Breast epithelium (tissue), 4 donors: Measurements from ENCODE around the gene NR1H2. TPM values are rescaled to one million over a fixed set of nuclear protein-coding genes. Genes with fewer than 3 reads are reported as not detected.
A peak's percentile ranks its signal among the peaks of the same experiment; 100 is the strongest.
"Not testable (repeated sequence)": the region's sequence is repeated elsewhere in the genome, so short reads cannot be mapped to it uniquely, and the experiment has no call there.

Source experiments
- DNase-seq, 2 donors: peaks; one replicate each; pipeline ENCODE4 v3.0.0-alpha.2; 2019; ENCODE audit warnings: low spot score in 2 of 2
- H3K27ac ChIP-seq, 2 donors: fragments of 200-600 bp; sonication (generic) in 1 of 2; one replicate each; pipeline ENCODE4 v1.5.1; 2016 to 2019; ENCODE audit warnings: mild to moderate bottlenecking in 1 of 2
- H3K27me3 ChIP-seq, 2 donors: fragments of 200-600 bp; sonication (generic) in 1 of 2; one replicate each; pipeline versions ENCODE4 v1.5.1 to v1.6.0; 2017 to 2019; ENCODE audit warnings: control low read depth in 1 of 2, mild to moderate bottlenecking in 1 of 2
- H3K36me3 ChIP-seq: fragments of 200-600 bp; one replicate; pipeline ENCODE4 v1.5.1; 2019
- H3K4me1 ChIP-seq, 2 donors: fragments of 200-600 bp; sonication (generic); one replicate each; pipeline ENCODE4 v1.5.1; 2016 to 2019; ENCODE audit warnings: control low read depth in 1 of 2
- H3K4me3 ChIP-seq, 3 donors: fragments of 200-600 bp; sonication (generic); 1 replicate in 2 of 3; 2 replicates in 1 of 3; pipeline ENCODE4 v1.5.1; 2016 to 2019; ENCODE audit warnings: mild to moderate bottlenecking in 3 of 3, moderate library complexity in 2 of 3
- H3K9me3 ChIP-seq, 2 donors: fragments of 200-600 bp; sonication (generic) in 1 of 2; one replicate each; pipeline ENCODE4 v1.5.1; 2016 to 2019; ENCODE audit warnings: control low read depth in 1 of 2
- POLR2A ChIP-seq: fragments of 450-650 bp; IDR thresholded peaks from one replicate; pipeline ENCODE4 v1.6.1; 2016; ENCODE audit warnings: antibody characterized with exemption, mild to moderate bottlenecking, moderate library complexity
- POLR2AphosphoS5 ChIP-seq, 3 donors: sonication (generic); formaldehyde crosslinking; IDR thresholded peaks; one replicate each; pipeline ENCODE4 v1.6.1; 2017; ENCODE audit warnings: antibody characterized with exemption in 3 of 3
- intact Hi-C: fragments of 100-400 bp; cut with DNase I; formaldehyde crosslinking; loops from one replicate; pipeline ENCODE4 v1.15.1; 2023; ENCODE audit warnings: low total_unique reads
- total RNA-seq, 3 donors: library from RNA; depleted of rRNA; stranded (reverse); fragments of >200 nt; gene quantifications; one replicate each; pipeline ENCODE4 v1.1.0, GENCODE V29; 2016
- TF ChIP-seq, protein P1 (sequence below), 3 donors: fragments of 450-650 bp; IDR thresholded peaks; one replicate each; pipeline ENCODE4 v1.5.1; 2016 to 2017; ENCODE audit warnings: antibody characterized with exemption in 3 of 3, mild to moderate bottlenecking in 3 of 3, moderate library complexity in 3 of 3

NR1H2 gene
- total RNA-seq, 3 donors from 2014 or later = 71.0 to 105 (median 87.5) TPM

DNA sequence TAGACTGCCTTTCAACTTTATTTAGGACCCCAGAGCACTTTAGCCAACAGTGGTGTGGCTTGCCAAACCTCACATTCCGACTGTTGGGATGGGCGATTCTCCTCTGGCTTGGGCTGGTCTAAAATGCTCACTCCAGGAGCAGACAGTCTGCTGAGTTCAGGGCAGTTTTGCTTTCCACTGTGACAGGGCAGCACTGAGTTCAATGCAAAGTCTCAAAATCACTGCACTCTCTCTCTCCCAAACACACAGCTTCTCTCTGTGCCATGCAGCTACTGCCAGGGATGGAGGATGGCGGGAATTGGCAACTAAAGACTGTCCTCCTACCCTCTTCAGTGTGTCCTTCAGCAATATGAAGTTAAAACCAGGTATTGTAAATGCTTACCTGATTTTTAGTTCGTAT lies 24.0 kb upstream of the NR1H2 start:
- H3K36me3 ChIP-seq = no peaks in the 10 kb centered on the region
- TF ChIP-seq POLR2A (no peak), POLR2AphosphoS5 (IDR thresholded peaks at IDR 0.05) (no peak)
- TF ChIP-seq, protein P1, sequence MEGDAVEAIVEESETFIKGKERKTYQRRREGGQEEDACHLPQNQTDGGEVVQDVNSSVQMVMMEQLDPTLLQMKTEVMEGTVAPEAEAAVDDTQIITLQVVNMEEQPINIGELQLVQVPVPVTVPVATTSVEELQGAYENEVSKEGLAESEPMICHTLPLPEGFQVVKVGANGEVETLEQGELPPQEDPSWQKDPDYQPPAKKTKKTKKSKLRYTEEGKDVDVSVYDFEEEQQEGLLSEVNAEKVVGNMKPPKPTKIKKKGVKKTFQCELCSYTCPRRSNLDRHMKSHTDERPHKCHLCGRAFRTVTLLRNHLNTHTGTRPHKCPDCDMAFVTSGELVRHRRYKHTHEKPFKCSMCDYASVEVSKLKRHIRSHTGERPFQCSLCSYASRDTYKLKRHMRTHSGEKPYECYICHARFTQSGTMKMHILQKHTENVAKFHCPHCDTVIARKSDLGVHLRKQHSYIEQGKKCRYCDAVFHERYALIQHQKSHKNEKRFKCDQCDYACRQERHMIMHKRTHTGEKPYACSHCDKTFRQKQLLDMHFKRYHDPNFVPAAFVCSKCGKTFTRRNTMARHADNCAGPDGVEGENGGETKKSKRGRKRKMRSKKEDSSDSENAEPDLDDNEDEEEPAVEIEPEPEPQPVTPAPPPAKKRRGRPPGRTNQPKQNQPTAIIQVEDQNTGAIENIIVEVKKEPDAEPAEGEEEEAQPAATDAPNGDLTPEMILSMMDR (IDR thresholded peaks at IDR 0.05) = no peak
- H3K27ac ChIP-seq = no peak overlapping the region
- H3K4me3 ChIP-seq = no peak overlapping the region
- no peaks in the 10 kb centered on the region for H3K4me1 ChIP-seq
- no peak for DNase-seq
- no peaks in the 10 kb centered on the region for H3K27me3 ChIP-seq
- no peaks in the 10 kb centered on the region for H3K9me3 ChIP-seq
- intact Hi-C loops = loop anchor here (10.0 kb wide), 1 partner anchor 103 kb away; no protein-coding TSS in a partner anchor

DNA sequence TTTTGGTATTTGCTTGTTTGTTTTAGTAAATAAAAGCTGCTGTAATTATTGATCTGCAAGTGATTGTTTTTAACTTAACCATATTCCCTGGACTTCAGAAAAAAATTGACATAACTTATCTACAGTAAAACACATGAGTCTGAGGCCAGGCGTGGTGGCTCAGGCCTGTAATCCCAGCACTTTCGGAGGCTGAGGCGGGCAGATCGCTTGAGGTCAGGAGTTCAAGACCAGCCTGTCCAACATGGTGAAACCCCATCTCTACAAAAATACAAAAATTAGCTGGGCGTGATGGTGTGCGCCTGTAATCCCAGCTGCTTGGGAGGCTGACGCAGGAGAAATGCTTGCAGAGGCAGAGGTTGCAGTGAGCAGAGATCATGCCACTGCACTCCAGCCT lies 22.8 kb upstream of the NR1H2 start:
- H3K4me1 ChIP-seq, H3K4me3 ChIP-seq, H3K27me3 ChIP-seq, H3K9me3 ChIP-seq, H3K27ac ChIP-seq, DNase-seq, H3K36me3 ChIP-seq: not testable (repeated sequence)
- intact Hi-C loops = loop anchor here (10.0 kb wide), 1 partner anchor 101 kb away; no protein-coding TSS in a partner anchor

DNA sequence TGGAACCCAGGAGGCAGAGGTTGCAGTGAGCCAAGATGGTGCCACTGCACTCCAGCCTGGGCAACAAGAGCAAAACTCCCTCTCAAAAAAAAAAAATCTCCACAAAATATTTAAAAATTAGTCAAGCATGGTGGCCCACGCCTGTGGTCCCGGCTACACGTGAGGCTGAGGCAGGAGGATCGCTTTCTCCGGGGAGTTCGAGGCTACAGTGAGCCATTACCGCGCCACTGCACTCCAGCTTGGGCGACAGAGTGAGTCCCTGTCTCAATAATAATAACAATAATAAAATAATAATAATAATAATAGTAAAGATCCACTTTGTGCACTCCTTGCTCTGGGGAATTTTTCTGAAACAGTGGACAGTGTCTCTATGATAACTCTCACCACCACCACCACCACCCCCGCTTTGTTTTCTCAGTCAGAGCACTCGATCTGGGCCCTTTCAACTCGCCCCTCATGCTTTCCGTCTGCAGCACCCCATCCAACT lies 19.5 kb upstream of the NR1H2 start:
- DNase-seq = no peak
- no peaks in the 10 kb centered on the region for H3K4me1 ChIP-seq
- no peak overlapping the region for H3K27ac ChIP-seq
- H3K9me3 ChIP-seq = no peaks in the 10 kb centered on the region
- H3K27me3 ChIP-seq = no peaks in the 10 kb centered on the region
- intact Hi-C loops = loop anchor here (10.0 kb wide), 1 partner anchor 98 kb away; no protein-coding TSS in a partner anchor
- peak overlapping the region in 1 of 3 donors; percentile 59 for H3K4me3 ChIP-seq
- TF ChIP-seq POLR2A (no peak), POLR2AphosphoS5 (IDR thresholded peaks at IDR 0.05) (no peak)
- TF ChIP-seq, protein P1 (IDR thresholded peaks at IDR 0.05) = no peak
- no peaks in the 10 kb centered on the region for H3K36me3 ChIP-seq

DNA sequence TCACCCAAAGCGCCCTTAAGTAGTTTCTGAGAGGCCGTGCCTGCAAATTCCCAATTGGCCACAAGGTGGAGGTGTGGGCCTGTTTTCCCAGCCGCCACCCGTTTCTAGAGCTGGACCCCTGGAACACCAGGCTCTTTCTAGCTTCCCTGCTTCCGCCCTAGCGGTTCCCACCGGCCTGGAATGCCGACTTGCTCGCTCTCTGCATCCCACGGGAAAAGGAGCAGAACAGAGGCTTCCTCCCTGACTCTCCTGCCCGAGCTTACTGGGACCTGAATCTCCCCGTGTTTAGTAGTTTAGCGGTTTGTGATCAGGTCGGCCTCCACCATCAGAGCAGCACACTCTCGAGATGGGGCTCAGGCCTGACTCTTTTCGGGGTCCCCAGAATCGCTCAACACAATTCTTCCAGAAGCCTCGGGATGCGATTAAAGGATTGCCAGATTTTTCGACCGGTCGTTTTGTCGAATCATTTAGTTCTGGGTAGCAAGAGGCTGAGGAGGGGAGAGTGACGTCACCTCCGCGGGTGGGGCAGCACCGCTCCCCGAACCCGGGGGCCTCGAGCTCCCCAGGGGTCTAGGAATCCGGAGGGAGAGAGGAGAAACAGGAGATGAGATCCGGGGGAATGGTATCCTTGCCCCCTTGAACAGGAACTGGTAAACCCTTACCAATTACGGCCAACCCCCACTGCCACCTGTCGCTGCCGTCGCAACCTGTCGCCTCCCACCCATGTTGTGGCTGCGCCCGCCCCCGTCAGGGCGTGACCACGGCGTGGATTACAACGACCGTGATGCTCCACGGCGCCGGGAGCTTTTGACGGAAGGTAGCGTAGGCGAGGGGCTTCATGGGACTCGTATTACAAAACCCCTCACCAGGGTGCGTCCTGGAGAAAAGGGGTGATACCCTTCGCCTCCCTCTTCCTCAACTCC lies 18.8 kb upstream of the NR1H2 start:
- peak overlapping the region; percentile 90 to 92 for H3K27ac ChIP-seq
- TF ChIP-seq POLR2AphosphoS5 (IDR thresholded peaks at IDR 0.05) (peak in 2 of 3 donors; percentile 10 to 71), POLR2A (no peak)
- TF ChIP-seq, protein P1 (IDR thresholded peaks at IDR 0.05) = peak; percentile 84 to 95 (median 85)
- no peaks in the 10 kb centered on the region for H3K27me3 ChIP-seq
- peak; percentile 72 to 77 for DNase-seq
- H3K36me3 ChIP-seq = no peaks in the 10 kb centered on the region
- no peaks in the 10 kb centered on the region for H3K4me1 ChIP-seq
- H3K9me3 ChIP-seq = no peaks in the 10 kb centered on the region
- peak overlapping the region; percentile 28 to 75 (median 59) for H3K4me3 ChIP-seq
- intact Hi-C loops = loop anchor here (10.0 kb wide), 1 partner anchor 97 kb away; no protein-coding TSS in a partner anchor

DNA sequence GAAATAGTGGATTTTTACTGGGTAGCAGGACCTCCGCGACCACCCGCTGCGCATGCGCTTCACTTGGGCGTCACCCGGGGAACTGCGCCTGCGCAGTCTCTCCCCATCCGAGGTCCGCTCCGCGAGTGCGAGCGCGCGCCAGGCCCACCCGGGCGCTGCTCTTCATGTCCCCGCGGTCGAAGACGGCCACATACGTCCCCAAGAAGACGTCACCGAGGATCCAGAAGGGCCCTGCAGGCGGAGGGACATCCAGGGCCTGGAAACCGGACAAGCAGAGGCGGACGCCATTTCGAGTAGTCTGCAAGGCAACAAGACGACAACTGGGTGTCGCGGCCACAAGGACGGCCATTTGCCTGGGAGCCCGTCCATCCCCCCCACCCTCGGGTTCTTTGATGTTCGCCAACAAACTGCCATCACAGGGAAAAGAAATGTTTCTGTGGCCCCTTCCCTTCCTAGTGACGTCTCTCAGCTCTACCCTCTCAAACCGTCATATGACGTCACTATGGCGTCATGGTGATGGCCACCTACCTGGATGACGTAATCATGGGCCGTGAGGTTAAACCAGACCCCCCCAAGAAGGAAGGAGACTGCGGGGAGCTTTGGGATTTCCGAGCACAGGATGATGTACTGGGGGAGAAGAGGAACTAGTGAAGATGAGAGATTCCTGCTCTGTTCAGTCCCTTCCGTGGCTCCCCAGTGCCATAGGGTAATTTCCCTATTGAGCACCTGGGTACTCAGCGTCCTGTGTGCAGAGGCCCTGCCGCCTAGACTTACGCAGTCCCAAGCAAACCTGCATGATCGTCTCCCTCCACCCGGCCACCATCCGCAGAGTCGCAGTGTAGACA lies 17.6 kb upstream of the NR1H2 start:
- Histone ChIP-seq H3K27me3 (no peaks in the 10 kb centered on the region), H3K4me1 (no peaks in the 10 kb centered on the region), H3K27ac (peak overlapping the region; percentile 90 to 92), H3K9me3 (no peaks in the 10 kb centered on the region), H3K36me3 (no peaks in the 10 kb centered on the region), H3K4me3 (peak overlapping the region; percentile 28 to 75 (median 59))
- TF ChIP-seq POLR2AphosphoS5 (IDR thresholded peaks at IDR 0.05) (peak; percentile 35 to 91 (median 43)), POLR2A (peak; percentile 47)
- TF ChIP-seq, protein P1 (IDR thresholded peaks at IDR 0.05) = no peak
- DNase-seq = peak in 1 of 2 donors; percentile 54
- intact Hi-C loops = loop anchor here (10.0 kb wide), 1 partner anchor 96 kb away; no protein-coding TSS in a partner anchor
